Right ventricle myocardium inferior (tissue), 1 donor: ENCODE data around the gene AFAP1. TPM values are rescaled to one million over a fixed set of nuclear protein-coding genes. Genes with fewer than 3 reads are reported as not detected.

Experiments used
- ATAC-seq: fragments of 200-7000 bp; cut with Tn5 transposase; one replicate; pipeline ENCODE4 v1.9.1; 2020; ENCODE audit warnings: mild to moderate bottlenecking, moderate library complexity
- DNase-seq: peaks from one replicate; pipeline ENCODE4 v3.0.0; 2021; ENCODE audit errors: missing footprints
- intact Hi-C: fragments of 100-400 bp; cut with DNase I; formaldehyde crosslinking; loops from one replicate; pipeline ENCODE4 v1.11.0; 2022
- total RNA-seq: library from RNA; stranded (reverse); fragmentation: NEBNext Ultra II Directional; extraction: Animal tissue kit (Norgen Biotek cat#: 25700); gene quantifications from one replicate; pipeline ENCODE4 v1.2.1, GENCODE V29; 2021
- donor health status: DM: no; HTN: yes; CAD: no; lungs with severe emphysema.

The AFAP1 gene
- total RNA-seq, 1 donor from 2014 or later: 8.0 TPM

GRCh38 chr4:7903791-7904516, 35.7 kb downstream of the AFAP1 start:
- ATAC-seq (no peak), DNase-seq (no peak)

GRCh38 chr4:7902826-7903225, 36.8 kb downstream of the AFAP1 start:
- intact Hi-C loops: no loop called here
- DNase-seq (no peak), ATAC-seq (no peak)

More at GRCh38 chr4:7903791-7904516, 35.7 kb downstream of the AFAP1 start:
- intact Hi-C loops: no loop called here

GRCh38 chr4:7902101-7902553, 37.5 kb downstream of the AFAP1 start:
- DNase-seq: no peak
- ATAC-seq: no peak
- intact Hi-C loops: no loop called here

GRCh38 chr4:7901311-7901885, 38.3 kb downstream of the AFAP1 start:
- DNase-seq (no peak), ATAC-seq (no peak)
- intact Hi-C loops: no loop called here

GRCh38 chr4:7900334-7900909, 39.2 kb downstream of the AFAP1 start:
- DNase-seq (no peak), ATAC-seq (no peak)
- intact Hi-C loops: no loop called here

DNA sequence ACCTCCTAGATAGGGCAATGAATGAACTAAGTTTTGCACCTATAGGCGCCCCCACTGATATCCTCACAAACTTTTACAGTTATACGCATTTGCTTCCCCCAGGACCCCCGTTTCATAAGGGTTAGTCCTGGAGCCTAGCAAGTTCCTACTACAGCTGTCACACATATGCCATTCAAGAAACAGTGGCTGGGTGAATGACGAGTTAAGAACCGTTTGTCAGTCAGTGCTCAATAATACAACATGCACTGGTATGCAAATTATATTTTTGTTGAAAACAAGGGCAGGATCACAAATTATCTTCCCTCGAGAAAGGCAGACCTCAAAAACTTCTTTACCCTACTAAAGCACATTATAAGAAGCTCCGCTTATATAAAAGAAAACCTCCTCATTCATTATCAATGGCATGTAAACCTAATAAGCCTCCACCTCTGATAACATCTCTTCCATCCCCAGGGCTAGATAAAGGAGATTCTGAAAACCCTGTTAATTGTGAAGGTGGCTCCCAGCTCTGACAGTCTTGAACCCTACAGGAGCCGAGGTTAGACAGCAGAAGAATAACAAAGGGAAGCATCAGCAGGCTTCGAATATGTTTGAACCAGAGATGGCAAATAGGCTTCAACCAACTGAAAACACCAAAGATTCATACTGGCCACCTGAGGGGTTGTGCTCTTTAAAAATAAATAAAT, 40.3 kb downstream of the AFAP1 start:
- intact Hi-C loops: no loop called here
- DNase-seq (no peak), ATAC-seq (no peak)

DNA sequence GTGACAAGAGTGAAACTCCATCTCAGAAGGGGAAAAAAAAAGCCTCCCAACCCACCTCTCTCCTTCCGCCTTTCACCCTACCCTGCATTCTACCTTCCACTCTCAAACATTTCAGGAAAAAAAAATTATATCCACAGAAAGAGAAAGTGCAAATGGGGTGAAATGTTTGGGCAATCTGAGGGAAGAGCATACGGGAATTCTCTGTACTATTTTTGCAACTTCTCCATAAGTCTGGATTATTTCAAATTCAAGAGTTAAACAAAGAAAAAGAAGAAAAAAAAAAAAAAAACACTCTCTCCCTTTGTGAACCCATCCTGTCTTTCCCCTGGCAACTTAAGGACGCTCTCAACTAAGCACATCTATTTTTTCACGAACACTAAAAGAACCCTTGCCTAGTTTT, 41.3 kb downstream of the AFAP1 start:
- DNase-seq (no peak), ATAC-seq (no peak)
- intact Hi-C loops: no loop called here

GRCh38 chr4:7897811-7898210, 41.9 kb downstream of the AFAP1 start:
- intact Hi-C loops: no loop called here
- DNase-seq (no peak), ATAC-seq (no peak)

GRCh38 chr4:7894677-7895181, 44.9 kb downstream of the AFAP1 start:
- ATAC-seq (no peak), DNase-seq (no peak)
- intact Hi-C loops: no loop called here

GRCh38 chr4:7894098-7894676, 45.5 kb downstream of the AFAP1 start:
- intact Hi-C loops: no loop called here
- DNase-seq (no peak), ATAC-seq (no peak)

DNA sequence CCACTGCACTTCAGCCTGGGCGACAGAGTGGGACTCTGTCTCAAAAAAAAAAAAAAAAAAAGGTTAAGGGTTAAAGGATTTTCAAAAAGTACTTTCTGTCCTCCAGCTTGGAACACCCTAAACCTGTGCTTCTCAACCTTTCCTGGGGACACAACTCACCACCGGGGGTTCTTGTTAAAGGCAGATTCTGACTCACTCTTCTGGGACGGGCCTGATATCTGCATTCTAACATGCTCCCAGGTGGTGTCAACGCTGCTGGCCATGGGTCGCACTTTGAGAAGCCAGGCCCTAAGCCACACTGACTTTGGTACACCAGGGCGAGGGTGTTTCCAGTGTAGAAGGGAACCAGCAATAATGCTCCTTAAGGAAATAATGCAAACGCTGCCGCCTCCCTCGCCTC, 46.1 kb downstream of the AFAP1 start:
- DNase-seq (no peak), ATAC-seq (no peak)
- intact Hi-C loops: no loop called here

DNA sequence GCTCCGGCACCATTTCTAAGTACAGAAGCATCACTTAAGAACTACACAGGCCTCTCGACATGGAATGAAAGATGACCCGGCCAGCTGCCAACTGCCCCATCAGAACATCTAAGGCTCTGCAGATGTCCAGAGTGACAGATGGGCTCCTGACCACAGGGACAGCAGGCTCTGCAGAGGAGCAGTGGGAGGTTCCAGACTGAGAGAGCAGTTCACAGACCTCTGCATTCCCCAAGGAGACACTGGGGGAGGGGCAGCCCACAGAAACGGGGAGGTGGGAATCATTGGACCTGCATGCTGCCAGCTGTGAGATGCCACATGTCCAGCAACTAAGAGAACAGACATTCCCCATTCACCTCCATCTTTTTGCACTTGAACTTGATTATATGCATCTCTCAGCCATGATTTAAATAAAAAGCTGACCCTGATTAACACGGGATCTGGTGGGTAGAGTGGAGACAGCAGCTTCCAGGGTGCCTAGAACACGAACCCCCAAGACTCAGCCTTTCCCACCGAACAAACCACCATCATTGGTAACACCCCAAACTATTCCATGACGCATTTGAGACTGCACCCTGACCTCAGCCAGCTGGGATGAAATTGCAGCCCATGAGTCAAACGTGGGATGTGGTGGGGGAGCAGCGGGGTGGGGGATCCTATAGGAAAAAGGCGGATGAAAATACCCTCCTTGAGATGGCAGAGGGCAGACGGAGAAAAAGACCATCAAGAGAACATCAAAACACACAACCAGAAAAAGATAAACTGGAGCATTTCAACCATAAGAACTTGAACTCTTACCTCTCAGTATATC, 47.2 kb downstream of the AFAP1 start:
- intact Hi-C loops: no loop called here
- ATAC-seq (peak; percentile 37), DNase-seq (no peak)

DNA sequence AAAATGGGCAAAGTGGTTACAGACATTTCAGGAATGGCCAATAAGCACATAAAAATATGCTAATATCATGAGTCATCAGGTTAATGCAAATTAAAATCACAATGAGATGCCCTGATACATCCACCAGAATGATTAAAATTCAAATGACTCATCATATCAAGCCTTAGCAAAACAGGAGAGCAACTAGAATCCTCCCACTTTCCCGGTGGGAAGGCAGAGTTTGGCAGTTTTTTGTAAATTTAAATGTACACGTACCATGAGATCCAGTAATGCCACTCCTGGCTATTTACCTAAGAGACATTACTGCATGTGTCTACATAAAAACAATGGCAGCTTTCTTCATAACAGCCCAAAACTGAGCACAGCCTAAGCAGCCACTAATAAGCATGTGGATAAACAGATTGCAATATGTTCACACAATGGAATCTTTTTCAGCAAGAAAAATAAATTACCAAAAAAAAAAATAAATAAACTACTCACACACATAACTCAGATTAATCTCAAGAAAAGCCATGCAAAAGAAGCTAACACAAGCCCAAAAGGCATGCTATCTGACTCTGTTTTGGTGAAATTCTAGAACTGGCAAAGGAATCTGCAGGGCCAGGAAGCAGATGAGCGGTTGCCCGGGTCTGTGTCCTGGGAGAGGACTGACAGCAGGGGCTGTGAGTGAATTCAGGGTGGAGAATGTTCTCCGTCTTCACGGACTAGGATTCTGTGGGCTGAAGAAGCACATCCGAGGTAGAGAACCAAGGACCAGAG, 48.8 kb downstream of the AFAP1 start:
- intact Hi-C loops: no loop called here
- DNase-seq (no peak), ATAC-seq (no peak)

- no peak for DNase-seq
- intact Hi-C loops: no loop called here
- ATAC-seq: no peak
Measured at GRCh38 chr4:7887436-7887835, 52.2 kb downstream of the AFAP1 start.

GRCh38 chr4:7886007-7886973, 53.4 kb downstream of the AFAP1 start:
- ATAC-seq: no peak

GRCh38 chr4:7885216-7886006, 54.2 kb downstream of the AFAP1 start:
- intact Hi-C loops: no loop called here
- DNase-seq: no peak
- ATAC-seq: no peak

More at GRCh38 chr4:7886007-7886973, 53.4 kb downstream of the AFAP1 start:
- DNase-seq: no peak
- intact Hi-C loops: no loop called here
